ENCODE data around the gene PSMA5. TPM values are rescaled to one million over a fixed set of nuclear protein-coding genes. Genes with fewer than 3 reads are reported as not detected.

Gene PSMA5
- total and polyA plus RNA-seq, 2 of the 13 experiments (the other 11 are each of a cell fraction or from before 2014, with no cell fraction given), result 140 to 169 TPM

GRCh38 chr1:109365642-109366204, 60.5 kb downstream of the PSMA5 start:
- H3K4me2 ChIP-seq (ENCODE audit: low read depth, low read length), result no peak overlapping the region
- BruUV-seq (replicated peaks), result no TSS peak
- no peak overlapping the region for H3K4me3 ChIP-seq (replicated peaks in 1 of 3; ENCODE audit: insufficient read depth in 1 of 3, low read depth in 2 of 3, low read length in 3 of 3)
- ChIA-PET CTCF (ENCODE audit: low intra/inter-chr PET ratio, low total read pairs) (no interaction called here), POLR2A (no interaction called here)
- intact Hi-C loops (cut with micrococcal nuclease; ENCODE audit: unreplicated experiment), result no loop called here
- in situ Hi-C loops (cut with HindIII; ENCODE audit: extremely low pct_ligation_motif_present, low pct_unique_long_range_greater_than_20kb), result no loop called here
- peak; percentile 77 for DNase-seq (ENCODE audit: low spot score)
- H3K27me3 ChIP-seq (ENCODE audit: control insufficient read depth in 1 of 2, insufficient read depth in 2 of 2, low read length in 2 of 2), result no peaks in the 10 kb centered on the region
- 0 out of 2 replicates have a peak, but pooled peaks cover 2% of the 10 kb centered on the region for H4K20me1 ChIP-seq (ENCODE audit: insufficient read depth, low read length)
- FAIRE-seq, result peak; percentile 32
- H3K9me3 ChIP-seq (ENCODE audit: low read length), result no peaks in the 10 kb centered on the region
- peak; percentile 89 for ATAC-seq
- H3K9ac ChIP-seq (ENCODE audit: insufficient read depth, low read depth, low read length), result no peak overlapping the region
- no peak overlapping the region for H2AFZ ChIP-seq (ENCODE audit: low read length)
- H3K4me1 ChIP-seq (ENCODE audit: insufficient read depth, low read length), result peaks cover 39% of the 10 kb centered on the region
- H3K79me2 ChIP-seq (ENCODE audit: insufficient read depth, low read length), result peaks cover 23% of the 10 kb centered on the region
- H3K36me3 ChIP-seq (replicated peaks in 1 of 2; ENCODE audit: control insufficient read depth in 1 of 2, insufficient read depth in 2 of 2, low read length in 2 of 2), result peaks cover 14 to 49% of the 10 kb centered on the region in 2 experiments
- WGBS (ENCODE audit: low lambda C conversion rate), result 54% methylated on average over 2 of the region's 2 CpGs
- no peak overlapping the region for H3K27ac ChIP-seq (ENCODE audit: extremely low read length, insufficient read depth, low read length)
- TF ChIP-seq ZNF230 (CRISPR knock-in tag; IDR thresholded peaks at IDR 0.05) (no peak), NFIC (IDR thresholded peaks at IDR 0.05; ENCODE audit: low read length) (peak; percentile 62; the same call in 1 of the 2 replicates), ZNF644 (CRISPR knock-in tag; IDR thresholded peaks at IDR 0.05; ENCODE audit: low read depth) (peak; percentile 81; the same call in 1 of the 2 replicates), ZNF331 (CRISPR knock-in tag; IDR thresholded peaks at IDR 0.05) (peak; percentile 63; the same call in 1 of the 2 replicates), ZKSCAN1 (IDR thresholded peaks at IDR 0.05; ENCODE audit: low read length) (no peak), ZFP36L2 (CRISPR knock-in tag; IDR thresholded peaks at IDR 0.05) (no peak), FOXM1 (CRISPR knock-in tag; IDR thresholded peaks at IDR 0.05) (no peak), PITX1 (CRISPR knock-in tag; IDR thresholded peaks at IDR 0.05) (peak; percentile 23; the same call in 1 of the 2 replicates), MTF2 (CRISPR knock-in tag; IDR thresholded peaks at IDR 0.05; ENCODE audit: borderline replicate concordance) (no peak), RFX1 (IDR thresholded peaks at IDR 0.05) (no peak), ZNF160 (CRISPR knock-in tag; IDR thresholded peaks at IDR 0.05) (no peak), HOMEZ (CRISPR knock-in tag; IDR thresholded peaks at IDR 0.05; ENCODE audit: low read depth) (0 out of 2 replicates have a peak, but pooled peaks have one; percentile 16), JARID2 (CRISPR knock-in tag; IDR thresholded peaks at IDR 0.05; ENCODE audit: insufficient replicate concordance) (no peak), KMT2B (CRISPR knock-in tag; IDR thresholded peaks at IDR 0.05) (no peak), GATAD2A (CRISPR knock-in tag; IDR thresholded peaks at IDR 0.05) (peak; percentile 74), SCMH1 (CRISPR knock-in tag; IDR thresholded peaks at IDR 0.05; ENCODE audit: borderline replicate concordance) (no peak), ELF4 (CRISPR knock-in tag; IDR thresholded peaks at IDR 0.05; ENCODE audit: borderline replicate concordance) (no peak), CSRNP2 (CRISPR knock-in tag; conservative IDR thresholded peaks at IDR 0.05; ENCODE audit: low read depth) (no peak), ZBTB33 (CRISPR knock-in tag; IDR thresholded peaks at IDR 0.05) (no peak), ZNF362 (CRISPR knock-in tag; IDR thresholded peaks at IDR 0.05; ENCODE audit: borderline replicate concordance) (no peak)
